ENCODE results near the gene S100A12. TPM values are rescaled to one million over a fixed set of nuclear protein-coding genes. Genes with fewer than 3 reads are reported as not detected.

Gene S100A12
- total RNA-seq, 1 experiment from 2014 or later, result not detected

- Histone ChIP-seq H3K56ac (ENCODE audit: insufficient read length, low read depth, low read length) (no peak overlapping the region), H2BK120ac (ENCODE audit: low read depth, low read length, poor library complexity, severe bottlenecking) (no peak overlapping the region), H2AK5ac (ENCODE audit: insufficient read length, low read length) (no peak overlapping the region), H4K5ac (ENCODE audit: insufficient read length, low read depth, low read length) (no peak overlapping the region), H2BK5ac (ENCODE audit: insufficient read length, low read length) (no peak overlapping the region), H3K79me1 (ENCODE audit: insufficient read depth, low read depth, low read length, poor library complexity, severe bottlenecking) (no peaks in the 10 kb centered on the region), H4K20me1 (ENCODE audit: control insufficient read depth, insufficient read depth, insufficient read length) (no peaks in the 10 kb centered on the region), H4K8ac (replicated peaks; ENCODE audit: insufficient read length, low read depth, low read length) (no peak overlapping the region), H3K4me2 (ENCODE audit: insufficient read depth, insufficient read length, low read length) (no peak overlapping the region), H3K27me3 (ENCODE audit: insufficient read depth, low read length) (no peaks in the 10 kb centered on the region), H3K9me3 (ENCODE audit: control insufficient read depth, low read depth, low read length) (no peaks in the 10 kb centered on the region), H3K4me1 (ENCODE audit: insufficient read depth, low read length) (no peaks in the 10 kb centered on the region), H2BK20ac (ENCODE audit: low read depth, low read length, poor library complexity, severe bottlenecking) (no peak overlapping the region), H2BK12ac (ENCODE audit: insufficient read length, low read depth, low read length) (no peak overlapping the region), H3K23me2 (ENCODE audit: insufficient read length, low read depth, low read length, poor library complexity, severe bottlenecking) (no peaks in the 10 kb centered on the region), H2AFZ (ENCODE audit: low read length) (no peak overlapping the region), H3K9ac (ENCODE audit: extremely low read depth, insufficient read length, low read length) (no peak overlapping the region), H3T11ph (ENCODE audit: low read length) (no peak overlapping the region), H4K91ac (ENCODE audit: insufficient read length, low read depth, low read length) (no peak overlapping the region), H3K18ac (ENCODE audit: insufficient read length, low read depth, low read length) (no peak overlapping the region), H3K14ac (ENCODE audit: insufficient read depth, low read length) (no peak overlapping the region), H3K23ac (ENCODE audit: insufficient read length, low read depth, low read length) (no peak overlapping the region), H3K79me2 (ENCODE audit: insufficient read depth, low read length) (no peaks in the 10 kb centered on the region), H3K4ac (ENCODE audit: low read depth, low read length) (no peak overlapping the region), H2BK15ac (ENCODE audit: low read depth, low read length) (no peak overlapping the region), H3K27ac (ENCODE audit: insufficient read length, low read depth, low read length) (no peak overlapping the region)
- Mint-ChIP-seq H3K4me1 (peaks cover 0 to 5% of the 10 kb centered on the region in 2 experiments; a peak in 2 of 4 replicates), H3K4me3 (no peak overlapping the region), H3K9me3 (peaks cover 1 to 2% of the 10 kb centered on the region in 2 experiments; a peak in 1 of 5 replicates), H3K27me3 (ENCODE audit: low read depth) (peaks cover 14% of the 10 kb centered on the region), H3K27ac (no peak overlapping the region), H3K36me3 (ENCODE audit: insufficient read depth in 1 of 3, low read depth in 3 of 3) (no peaks in the 10 kb centered on the region)
- DNase-seq, result no peak
- TF ChIP-seq, protein P1, sequence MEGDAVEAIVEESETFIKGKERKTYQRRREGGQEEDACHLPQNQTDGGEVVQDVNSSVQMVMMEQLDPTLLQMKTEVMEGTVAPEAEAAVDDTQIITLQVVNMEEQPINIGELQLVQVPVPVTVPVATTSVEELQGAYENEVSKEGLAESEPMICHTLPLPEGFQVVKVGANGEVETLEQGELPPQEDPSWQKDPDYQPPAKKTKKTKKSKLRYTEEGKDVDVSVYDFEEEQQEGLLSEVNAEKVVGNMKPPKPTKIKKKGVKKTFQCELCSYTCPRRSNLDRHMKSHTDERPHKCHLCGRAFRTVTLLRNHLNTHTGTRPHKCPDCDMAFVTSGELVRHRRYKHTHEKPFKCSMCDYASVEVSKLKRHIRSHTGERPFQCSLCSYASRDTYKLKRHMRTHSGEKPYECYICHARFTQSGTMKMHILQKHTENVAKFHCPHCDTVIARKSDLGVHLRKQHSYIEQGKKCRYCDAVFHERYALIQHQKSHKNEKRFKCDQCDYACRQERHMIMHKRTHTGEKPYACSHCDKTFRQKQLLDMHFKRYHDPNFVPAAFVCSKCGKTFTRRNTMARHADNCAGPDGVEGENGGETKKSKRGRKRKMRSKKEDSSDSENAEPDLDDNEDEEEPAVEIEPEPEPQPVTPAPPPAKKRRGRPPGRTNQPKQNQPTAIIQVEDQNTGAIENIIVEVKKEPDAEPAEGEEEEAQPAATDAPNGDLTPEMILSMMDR (conservative IDR thresholded peaks at IDR 0.05), result no peak
- no CpG with 5 or more reads among the region's 6 CpGs for WGBS (ENCODE audit: extremely low coverage, insufficient read length, low lambda C conversion rate)
Measured at GRCh38 chr1:153339802-153340201, 35.6 kb downstream of the S100A12 start.

Measured in H9 (cell line).